ENCODE measurements around the gene FRMD1.

The FRMD1 gene

DNA sequence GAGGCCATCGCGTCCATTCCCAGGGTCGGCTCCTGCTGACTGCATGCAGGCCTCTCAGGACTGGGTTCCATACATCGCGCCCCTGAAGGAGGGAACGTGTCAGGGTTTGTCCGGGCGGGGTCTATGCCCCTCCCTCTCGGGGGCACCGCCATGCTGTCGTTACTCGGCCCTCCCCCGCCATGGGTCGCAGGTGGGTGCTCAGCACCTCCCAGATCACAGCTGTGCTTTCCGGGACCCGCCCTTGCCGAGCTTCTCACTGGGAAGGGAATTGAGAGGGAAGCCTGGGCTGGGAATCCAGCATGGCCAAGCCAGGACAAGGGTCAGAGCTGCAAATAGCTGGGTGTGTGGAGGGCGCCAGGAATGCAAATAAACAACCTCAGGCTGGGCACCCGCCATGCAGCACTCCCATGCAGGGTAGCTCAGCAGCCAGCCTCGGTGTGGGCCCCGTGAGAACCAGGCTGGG, at the start of gene FRMD1:
Gene FRMD1 (minus strand): TSS at position 270 of the 463 bp plus-strand sequence. CDS start 118 bp downstream, at position 152.
- DNase-seq (ENCODE audit: low read depth in 2 of 2), result no peak

DNA sequence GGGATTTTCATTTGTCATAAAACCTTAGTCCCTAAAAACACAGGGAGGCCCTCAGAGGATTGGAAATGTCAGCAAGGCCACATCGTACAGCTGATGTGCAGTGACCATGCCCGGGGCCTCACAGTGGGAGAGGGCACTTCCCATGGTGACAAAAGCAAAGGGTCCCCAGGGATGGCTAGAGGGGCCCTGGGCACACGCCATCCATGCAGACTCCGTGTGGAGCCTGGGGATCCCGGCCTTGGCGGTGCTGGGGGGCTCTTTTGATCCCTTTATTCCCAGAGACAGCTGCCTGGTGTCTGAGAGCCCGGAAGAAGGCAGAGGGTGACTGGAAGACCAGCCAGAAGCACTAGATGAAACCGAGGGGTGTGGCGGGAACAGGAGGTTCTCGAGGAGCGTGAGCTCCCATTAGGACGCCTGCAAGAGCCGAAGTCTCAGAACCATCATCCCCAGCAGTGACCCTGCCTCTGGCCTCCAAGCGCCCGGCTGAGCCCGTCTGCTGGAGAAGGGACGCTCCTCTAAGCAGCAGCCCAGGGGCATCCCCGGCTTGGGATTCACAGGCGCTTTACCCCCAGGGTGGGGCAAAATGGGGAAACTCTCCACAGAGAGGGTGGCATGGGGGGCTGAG, 49.1 kb upstream of the FRMD1 start:
- no peak for DNase-seq (ENCODE audit: low read depth in 2 of 2)

DNA sequence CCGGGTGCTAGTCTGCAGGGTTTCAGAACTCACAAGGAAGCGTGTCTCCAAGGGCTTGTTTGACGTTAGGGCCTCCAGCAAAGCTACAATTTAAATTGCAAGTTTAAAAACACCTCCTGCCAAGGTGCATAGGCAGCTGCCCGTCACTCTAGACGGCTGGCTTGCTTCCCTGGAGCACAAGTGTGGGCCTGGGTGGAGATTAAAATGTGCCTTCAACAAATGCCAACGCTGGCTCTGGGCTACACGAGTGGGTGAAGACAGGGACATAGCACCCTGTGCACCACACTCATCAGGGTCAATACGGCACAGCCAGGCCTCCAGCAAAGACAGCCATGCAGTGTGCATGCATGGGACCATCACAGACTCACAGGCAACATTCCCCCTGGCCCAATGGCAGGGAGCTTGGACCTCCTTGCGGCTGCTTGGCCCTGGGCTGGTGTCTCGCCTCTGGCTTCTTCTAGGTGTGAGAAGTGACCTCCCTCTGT, 48.4 kb upstream of the FRMD1 start:
- DNase-seq (ENCODE audit: low read depth in 2 of 2), result no peak

DNA sequence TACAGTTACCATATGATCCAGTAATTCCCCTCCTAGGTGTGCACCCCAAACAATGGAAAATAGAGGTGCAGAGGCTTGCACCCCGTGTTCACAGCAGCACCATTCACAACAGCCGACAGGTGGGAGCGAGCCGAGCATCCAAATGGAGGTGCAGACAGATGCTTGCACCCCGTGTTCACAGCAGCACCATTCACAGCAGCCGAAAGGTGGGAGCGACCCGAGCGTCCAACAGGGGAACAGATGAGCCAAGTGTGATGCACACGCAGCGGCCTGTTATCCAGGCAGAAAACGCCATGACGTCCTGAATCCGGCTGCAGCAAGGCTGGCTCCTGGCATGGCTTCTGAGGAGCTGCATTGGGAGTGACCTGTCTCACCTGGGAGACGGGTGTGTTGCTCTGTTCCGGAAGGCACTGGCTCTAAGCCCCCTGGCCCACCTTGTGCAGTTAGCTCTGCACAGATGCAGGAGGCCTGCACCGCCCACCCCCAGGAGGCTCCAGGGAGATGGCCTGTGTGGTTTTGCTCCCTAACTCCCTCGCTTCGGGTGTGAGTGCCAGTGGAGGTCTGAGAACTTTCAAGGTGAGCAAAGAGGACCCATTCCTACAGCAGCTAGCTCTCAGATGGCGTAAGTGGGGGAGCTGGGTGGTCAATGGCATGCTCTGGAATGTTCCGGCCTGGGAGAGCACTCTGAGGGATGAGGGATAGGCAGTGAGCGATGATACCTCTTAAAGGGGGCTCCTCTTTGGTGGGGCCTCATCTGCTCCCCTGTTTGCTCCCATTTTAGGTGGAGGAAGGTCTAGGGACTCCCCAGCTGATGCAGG, 47.8 kb upstream of the FRMD1 start:
- no peak for DNase-seq (ENCODE audit: low read depth in 2 of 2)

DNA sequence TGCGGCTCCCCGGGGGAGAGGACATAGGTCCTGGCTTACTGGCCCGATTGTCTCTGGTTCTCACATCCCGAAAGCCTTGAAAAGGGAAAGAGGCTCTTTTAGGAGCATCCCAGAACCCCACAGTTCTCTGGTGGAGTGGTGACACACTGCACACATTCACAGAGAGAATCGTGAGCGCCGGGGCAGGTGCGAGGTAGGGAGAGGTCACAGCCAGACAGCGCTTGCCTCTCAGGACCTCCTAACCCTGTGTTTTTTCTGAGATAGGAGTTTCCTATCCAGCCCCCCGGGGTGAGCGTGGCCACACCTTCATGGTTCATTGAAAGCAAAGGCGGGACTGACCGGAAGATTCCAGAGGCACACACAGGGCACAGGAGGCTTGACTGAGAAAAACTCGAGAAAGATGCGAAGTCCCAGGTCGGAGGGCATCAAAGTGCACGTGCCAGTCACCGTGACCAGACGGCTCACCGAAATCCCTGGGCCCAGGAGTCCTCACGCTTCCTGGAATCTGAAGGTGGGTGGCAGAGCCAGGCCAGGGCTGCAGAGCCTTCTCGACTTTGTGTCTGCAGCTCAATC, 46.5 kb upstream of the FRMD1 start:
- no peak for DNase-seq (ENCODE audit: low read depth in 2 of 2)

DNA sequence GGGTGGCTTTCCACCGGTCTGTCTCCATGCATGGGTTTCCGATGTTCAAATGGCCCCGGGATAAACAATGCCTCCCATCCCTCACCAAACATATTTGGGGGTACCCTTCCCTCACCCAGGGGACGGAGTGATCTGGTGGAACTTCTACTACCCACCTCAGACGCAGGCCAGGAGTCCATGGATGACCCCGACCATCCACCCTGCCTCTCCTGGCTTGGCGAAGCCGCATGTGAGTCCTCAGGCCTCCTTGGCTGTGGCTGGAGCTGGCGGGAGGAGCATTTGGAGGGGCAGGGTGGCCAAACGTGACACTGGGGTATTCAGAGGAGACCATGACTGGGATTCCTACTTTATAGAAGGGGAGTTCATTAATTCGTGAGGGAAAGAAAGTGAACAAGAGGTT, 45.9 kb upstream of the FRMD1 start:
- DNase-seq (ENCODE audit: low read depth in 2 of 2), result no peak

DNA sequence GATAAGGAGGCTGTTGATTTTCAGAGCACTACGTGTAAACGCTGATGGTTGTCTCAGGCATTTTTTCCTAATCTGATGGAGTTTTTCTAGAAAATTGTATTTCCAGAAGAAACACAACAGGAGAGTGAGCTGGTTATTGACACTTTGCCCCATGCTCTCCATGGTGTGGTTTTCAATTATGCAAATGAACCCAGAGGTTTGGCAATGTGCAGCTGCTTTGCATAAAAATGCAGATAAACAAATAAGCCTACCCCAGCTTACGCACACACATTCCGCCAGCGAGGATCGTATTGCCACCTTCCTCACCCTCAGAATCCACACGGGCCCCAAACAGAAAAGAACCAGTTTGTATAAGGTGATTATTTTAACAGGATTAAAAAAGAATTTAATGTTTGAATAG, 45.1 kb upstream of the FRMD1 start:
- no peak for DNase-seq (ENCODE audit: low read depth in 2 of 2)

DNA sequence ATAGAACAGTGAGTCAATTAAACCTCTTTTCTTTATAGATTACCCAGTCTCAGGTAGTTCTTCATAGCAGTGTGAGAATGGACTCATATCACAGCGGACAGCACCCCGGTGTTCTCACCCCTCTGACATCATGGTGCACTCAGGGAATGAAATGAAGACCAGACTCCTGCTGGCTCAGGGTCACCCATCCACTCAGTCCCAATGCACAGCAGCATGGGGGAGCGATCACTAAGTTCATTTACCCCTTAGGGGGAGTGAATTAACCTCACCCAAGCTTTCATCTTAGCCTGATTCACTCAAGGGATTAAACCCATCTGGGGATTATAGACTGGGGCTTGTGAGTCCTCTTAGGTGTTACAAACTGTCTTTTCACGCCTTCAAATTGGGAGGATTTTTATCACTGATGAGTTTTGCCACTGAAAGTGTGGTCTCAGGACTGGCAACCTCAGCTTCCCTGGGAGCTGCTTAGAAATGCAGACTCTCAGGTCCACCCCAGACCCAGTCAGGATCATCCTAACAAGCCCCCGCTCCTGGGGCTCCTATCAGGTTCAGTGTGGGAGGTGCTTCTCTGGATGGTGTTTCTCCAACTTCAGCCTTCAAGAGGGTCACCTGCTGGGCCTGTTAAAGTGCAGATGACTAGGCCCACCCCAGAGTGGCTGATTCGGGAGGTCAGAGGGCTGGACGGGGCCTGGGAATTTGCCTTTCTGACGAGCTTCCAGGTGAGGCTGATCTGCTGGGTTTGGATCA, 44.3 kb upstream of the FRMD1 start:
- no peak for DNase-seq (ENCODE audit: low read depth in 2 of 2)

DNA sequence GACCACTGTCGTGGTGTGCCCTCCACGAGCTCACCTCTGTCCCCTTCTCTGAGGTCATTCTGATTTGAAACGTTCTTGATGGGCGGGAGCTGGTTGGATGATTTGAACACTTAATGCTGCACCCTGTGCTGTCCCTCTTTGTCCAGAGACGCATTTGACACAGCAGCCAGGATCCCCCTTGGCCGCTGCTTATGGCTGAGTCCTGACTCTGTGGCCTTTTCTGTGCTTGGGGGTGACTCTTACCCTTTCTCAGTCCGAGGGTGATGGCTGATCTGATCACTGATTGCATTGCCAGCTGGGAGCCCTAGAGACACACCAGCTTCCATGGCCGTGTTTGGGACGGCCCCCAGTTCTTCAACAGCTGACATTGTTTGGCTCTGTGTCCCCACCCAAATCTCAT, 43.5 kb upstream of the FRMD1 start:
- DNase-seq (ENCODE audit: low read depth in 2 of 2), result no peak

DNA sequence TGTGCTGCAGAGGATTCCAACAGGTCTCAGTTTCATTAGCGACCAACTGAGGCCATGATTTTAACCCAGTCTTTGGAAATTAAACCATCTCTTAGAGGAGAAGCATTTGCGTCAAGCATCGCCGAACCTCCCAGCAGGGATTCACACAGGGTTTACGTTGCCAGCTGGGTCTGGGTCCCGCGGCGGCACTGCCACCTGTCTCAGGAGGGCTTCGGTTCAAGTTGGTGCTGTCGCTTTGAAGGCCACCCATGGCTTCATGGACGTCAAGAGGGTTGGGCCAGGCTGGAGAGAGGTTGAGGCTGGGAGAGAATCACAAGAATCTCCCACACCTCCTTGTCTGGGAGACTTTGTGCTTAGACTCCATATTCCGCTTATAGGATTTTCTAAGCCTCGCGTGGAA, 43.0 kb upstream of the FRMD1 start:
- DNase-seq (ENCODE audit: low read depth in 2 of 2), result no peak

DNA sequence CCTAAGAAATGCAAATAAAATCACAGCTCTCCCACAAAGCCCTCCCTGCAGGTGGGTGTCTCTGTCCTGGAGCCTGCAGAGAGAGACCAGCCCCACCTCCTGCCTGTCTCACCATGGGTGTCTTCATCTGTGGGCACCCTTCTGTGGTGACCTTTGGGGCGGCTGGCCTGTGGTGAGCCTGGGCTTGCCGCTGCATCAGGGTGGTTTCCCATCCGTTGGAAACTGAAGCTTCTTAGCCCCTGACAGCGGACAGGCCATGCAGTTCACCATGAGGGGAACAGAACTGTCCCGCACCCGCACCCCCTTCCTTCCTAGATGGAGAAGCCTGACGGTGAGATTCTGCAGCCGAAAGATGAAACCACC, 42.3 kb upstream of the FRMD1 start:
- no peak for DNase-seq (ENCODE audit: low read depth in 2 of 2)

DNA sequence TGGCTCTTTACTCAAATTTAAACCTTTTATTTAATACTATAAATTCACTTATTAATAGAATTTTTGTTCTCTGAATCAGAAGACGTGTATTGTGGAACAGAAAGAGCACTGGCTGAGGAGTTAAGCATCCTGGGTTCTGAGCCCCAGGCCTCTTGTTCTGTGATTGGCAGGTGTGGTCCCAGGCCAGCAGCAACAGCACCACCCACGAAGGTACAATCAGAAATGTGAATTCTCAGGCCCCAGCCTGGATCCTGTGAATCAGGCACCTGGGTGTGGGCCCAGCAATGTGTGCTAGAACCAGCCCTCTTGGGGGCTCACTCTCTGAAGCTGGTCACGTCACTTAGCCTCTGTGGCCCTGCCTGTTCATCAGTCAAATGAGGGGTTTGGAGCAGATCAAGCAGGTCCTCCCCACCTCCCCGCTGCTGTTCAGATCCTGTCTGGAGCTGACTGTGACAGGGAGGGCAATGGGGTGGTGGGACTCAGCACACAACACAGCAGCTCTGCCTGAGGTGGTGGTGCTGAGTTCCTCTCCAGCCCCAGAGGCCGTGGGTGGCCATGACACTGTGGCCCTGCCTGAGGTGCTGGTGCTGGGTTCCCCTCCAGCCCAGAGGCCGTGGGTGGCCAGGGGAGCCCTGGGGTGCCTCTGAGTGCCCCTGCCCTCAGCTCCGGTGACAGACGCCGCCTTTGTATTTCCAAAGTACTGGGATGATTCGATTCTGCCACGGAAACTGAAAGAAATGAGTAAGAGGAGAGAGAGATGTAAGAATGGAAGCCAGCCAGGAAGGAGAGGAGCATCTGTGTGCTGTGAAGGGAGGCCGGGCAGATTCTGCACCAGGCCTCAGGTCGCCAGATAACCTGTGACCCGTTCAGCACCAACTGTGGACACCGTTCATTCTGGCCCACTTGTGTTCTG, 41.6 kb upstream of the FRMD1 start:
- DNase-seq (ENCODE audit: low read depth in 2 of 2), result no peak

DNA sequence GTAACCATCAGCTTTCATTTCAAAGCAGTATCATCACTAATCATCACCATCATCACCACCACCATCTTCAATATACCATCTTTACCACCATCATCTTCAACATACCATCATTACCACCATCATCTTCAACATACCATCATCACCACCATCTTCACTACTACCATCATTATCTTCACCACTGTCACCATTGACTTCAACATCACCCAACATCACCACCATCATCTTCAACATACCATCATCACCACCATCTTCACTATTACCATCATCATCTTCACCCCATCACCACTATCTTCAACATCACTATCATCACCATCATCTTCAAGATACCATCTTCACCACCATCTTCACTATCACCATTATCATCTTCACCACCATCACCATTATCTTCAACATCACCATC, 40.5 kb upstream of the FRMD1 start:
- DNase-seq (ENCODE audit: low read depth in 2 of 2), result no peak

DNA sequence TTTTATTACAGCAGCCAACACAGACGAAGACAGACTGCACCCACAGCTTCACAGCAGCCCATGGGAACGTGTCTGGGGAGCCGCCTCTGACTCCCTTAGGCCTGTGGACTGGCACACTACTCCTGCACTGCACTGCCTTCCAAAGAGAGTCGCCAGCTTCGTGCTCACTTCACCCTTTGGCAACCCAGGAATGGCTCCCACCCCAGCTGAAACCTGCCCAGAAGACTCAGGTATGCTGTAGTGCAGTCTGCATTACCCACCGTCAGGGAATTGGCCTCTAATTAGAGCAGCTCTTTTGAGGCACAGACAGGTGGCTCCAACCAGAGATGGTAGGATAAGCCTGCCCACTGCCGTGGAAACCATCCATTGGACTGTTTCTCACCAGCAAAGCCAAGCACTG, 39.9 kb upstream of the FRMD1 start:
- DNase-seq (ENCODE audit: low read depth in 2 of 2), result no peak

DNA sequence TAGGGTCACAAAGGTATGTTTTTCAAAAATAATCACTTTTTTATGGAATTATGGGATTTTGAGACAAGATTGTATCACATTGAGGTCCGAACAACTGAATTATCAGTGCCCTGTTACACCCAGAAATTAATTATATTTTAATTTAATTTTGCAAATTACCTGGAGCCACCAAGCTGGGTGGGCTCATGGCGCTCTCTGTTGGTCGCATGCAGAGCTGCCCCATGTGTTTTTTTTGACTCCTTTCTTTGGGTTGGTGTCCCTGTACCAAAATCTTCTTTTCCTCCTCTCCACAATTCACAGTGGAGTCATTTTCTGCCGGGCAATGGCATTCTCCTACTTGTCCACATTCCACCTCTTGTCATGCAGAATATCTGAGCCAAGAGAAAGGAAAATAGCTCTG, 38.9 kb upstream of the FRMD1 start:
- DNase-seq (ENCODE audit: low read depth in 2 of 2), result no peak

DNA sequence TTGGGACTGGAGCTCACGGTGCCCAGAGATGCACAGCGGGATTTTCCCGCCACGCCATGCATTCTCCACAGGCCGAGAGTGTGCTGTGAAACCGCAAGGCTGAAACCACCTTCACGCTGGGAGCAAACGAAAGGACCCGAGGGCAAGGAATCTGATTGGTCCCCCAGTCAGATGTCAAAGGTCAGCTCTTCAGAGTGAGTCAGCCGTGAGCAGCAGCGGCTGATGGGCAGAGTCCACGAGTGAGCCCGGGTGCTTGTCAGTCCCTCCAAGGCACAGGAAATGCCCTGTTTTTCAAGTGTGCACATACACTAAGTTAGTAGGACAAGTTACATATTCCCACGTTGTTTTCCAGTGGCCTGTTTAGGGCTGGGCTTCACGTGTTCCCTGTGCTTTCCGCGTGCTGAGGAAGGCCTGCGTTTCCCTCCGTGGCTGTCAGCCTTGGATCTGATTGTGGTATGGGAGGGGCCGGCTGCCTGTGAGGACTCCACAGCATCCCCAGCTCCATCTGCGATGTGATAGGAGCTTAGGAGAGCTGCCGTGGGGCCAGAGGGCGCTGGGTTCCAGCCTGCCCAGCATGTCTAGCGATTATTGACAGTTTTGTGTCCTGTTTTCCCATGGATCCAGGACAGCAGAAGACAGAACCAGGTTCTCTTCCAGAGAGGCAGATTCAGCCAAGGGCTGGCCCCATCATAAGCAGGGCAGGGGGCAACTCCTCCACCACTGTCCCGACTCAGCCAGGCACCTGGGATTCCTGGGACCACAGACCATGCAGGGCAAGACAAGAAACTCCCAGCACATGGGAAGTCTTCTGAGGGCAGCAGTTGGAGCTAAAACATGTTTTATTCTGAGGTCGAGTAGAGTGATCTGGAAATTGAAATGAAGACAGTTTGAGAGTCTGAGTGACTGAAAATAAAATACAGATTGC, 38.2 kb upstream of the FRMD1 start:
- DNase-seq (ENCODE audit: low read depth in 2 of 2), result no peak

DNA sequence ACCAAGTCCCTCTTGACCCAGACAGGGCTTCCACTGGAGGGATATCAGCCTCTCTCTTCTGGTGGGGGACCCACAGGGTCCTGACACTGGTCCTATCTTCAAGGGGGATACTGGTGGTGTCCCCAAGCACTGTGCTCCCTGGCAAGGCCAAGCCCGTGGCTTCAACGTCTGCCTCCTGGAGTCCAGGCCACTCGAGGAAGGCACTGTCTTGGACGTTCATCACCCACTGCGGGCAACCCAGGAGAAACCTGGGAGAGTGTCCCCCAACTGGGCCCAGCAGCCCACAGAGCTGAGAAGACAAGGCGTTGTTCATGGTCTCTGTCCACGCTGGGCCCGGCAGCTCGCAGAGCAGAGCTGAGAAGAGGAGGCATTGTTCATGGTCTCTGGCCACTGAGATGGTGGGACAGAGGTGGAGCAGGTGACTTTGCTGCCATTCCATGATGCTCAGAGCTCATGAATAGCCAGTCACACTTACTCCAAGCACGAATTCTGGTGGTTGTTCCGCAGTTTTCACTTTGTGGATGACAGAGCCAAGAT, 37.5 kb upstream of the FRMD1 start:
- DNase-seq (ENCODE audit: low read depth in 2 of 2), result no peak

DNA sequence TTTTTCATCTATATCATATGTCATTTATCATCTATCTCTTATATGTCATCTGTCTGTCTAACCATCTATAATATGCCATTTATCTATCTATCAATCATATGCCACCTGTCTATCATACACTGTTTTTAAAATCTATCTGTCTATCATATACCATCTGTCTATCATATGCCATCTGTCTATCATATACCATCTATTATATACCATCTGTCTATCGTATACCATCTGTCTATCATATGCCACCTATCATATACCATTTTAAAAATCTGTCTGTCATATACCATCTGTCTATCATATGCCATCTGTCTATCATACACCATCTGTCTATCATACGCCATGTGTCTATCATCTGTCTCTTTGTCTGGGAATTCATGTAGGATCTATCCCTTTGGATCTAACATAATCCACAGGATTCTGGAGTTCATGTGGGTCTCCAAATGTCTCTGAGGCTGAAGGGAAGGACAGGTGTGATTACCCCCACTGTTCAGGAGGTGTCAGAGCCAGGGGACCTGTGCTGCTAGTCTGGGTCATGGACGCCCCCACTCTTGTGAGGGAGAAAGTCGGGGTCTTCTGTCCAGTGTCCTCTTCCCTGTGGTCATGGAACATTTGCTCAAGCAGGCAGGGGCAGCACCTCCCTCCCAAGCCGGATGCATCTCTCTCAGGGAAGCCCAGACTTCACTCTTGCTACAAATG, 36.9 kb upstream of the FRMD1 start:
- no peak for DNase-seq (ENCODE audit: low read depth in 2 of 2)

DNA sequence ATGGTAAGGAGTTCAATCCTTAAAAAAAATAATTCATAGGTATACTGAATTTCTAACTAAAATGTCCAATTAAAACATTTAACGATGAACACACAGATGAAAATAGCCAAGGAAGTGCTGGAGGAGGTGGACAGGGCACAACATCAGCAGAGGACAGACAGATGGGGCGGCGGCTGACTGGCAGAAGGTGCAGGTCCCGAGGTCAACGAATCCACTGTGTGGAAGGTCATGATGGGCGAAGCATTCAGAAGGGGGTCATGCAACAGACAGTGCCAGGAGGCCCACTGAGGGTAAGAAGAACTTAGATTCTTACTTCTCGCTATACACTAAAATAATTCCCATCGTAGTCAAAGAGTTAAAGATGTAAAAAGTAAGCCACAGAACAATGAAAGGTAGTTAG, 34.2 kb upstream of the FRMD1 start:
- no peak for DNase-seq (ENCODE audit: low read depth in 2 of 2)

Measured in stimulated activated CD4-positive, alpha-beta T cell treated with anti-CD3 and anti-CD28 coated beads, Interleukin-1b, Interleukin-23, amount 100 ng/mL, for 1 hour (primary cell).